Trophoblast cell (in vitro differentiated cells and primary cell): ENCODE data around the gene ESR2.
A peak's percentile ranks its signal among the peaks of the same experiment; 100 is the strongest.

Experiments used
- DNase-seq, 2 donors: peaks; one replicate each; pipeline ENCODE4 v3.0.0-alpha.2; 2016
- H2AFZ ChIP-seq: 2 replicates; pipeline ENCODE4 v1.6.1; 2013; ENCODE audit warnings: low read length, moderate library complexity, mild to moderate bottlenecking; ENCODE audit not compliant: insufficient read depth, poor library complexity
- H2AK5ac ChIP-seq: 2 replicates; pipeline ENCODE4 v1.6.1; 2013; ENCODE audit warnings: mild to moderate bottlenecking, low read length
- H2BK120ac ChIP-seq: 2 replicates; pipeline ENCODE4 v1.6.1; 2013; ENCODE audit warnings: low read length, mild to moderate bottlenecking, moderate library complexity; ENCODE audit not compliant: insufficient read depth, poor library complexity
- H2BK12ac ChIP-seq: 2 replicates; pipeline ENCODE4 v1.6.1; 2013; ENCODE audit warnings: mild to moderate bottlenecking, low read length, moderate library complexity
- H2BK5ac ChIP-seq: 2 replicates; pipeline ENCODE4 v1.6.1; 2013; ENCODE audit warnings: low read length, low read depth, moderate library complexity, mild to moderate bottlenecking; ENCODE audit not compliant: poor library complexity
- H3K14ac ChIP-seq: 2 replicates; pipeline ENCODE4 v1.6.1; 2013; ENCODE audit warnings: mild to moderate bottlenecking, low read length
- H3K18ac ChIP-seq: 2 replicates; pipeline ENCODE4 v1.6.1; 2013; ENCODE audit warnings: mild to moderate bottlenecking, low read length
- H3K23ac ChIP-seq: 2 replicates; pipeline ENCODE4 v1.6.1; 2013; ENCODE audit warnings: low read length
- H3K27ac ChIP-seq: 2 replicates; pipeline ENCODE4 v1.5.1; 2013; ENCODE audit warnings: low read depth, mild to moderate bottlenecking, inconsistent platforms, low read length, moderate library complexity
- H3K27me3 ChIP-seq: 2 replicates; pipeline ENCODE4 v1.6.1; 2013; ENCODE audit warnings: inconsistent platforms, mild to moderate bottlenecking, low read length, moderate library complexity; ENCODE audit not compliant: insufficient read depth
- H3K36me3 ChIP-seq, 2 experiments: 1 replicate in 1 of 2; 2 replicates in 1 of 2; pipeline ENCODE4 v1.6.1; 2013; ENCODE audit warnings: low read length in 2 of 2, mild to moderate bottlenecking in 2 of 2, moderate library complexity in 1 of 2; ENCODE audit not compliant: insufficient read depth in 2 of 2, control insufficient read depth in 1 of 2
- H3K4ac ChIP-seq: 2 replicates; pipeline ENCODE4 v1.6.1; 2013; ENCODE audit warnings: low read depth, mild to moderate bottlenecking, low read length, moderate library complexity
- H3K4me1 ChIP-seq, 2 experiments: 1 replicate in 1 of 2; 2 replicates in 1 of 2; pipeline ENCODE4 v1.6.1; 2013; ENCODE audit warnings: low read length in 2 of 2, mild to moderate bottlenecking in 2 of 2, moderate library complexity in 1 of 2; ENCODE audit not compliant: insufficient read depth in 2 of 2, control insufficient read depth in 1 of 2
- H3K4me2 ChIP-seq: 2 replicates; pipeline ENCODE4 v1.6.1; 2013; ENCODE audit warnings: inconsistent platforms, mild to moderate bottlenecking, low read length, moderate library complexity
- H3K4me3 ChIP-seq: 2 replicates; pipeline ENCODE4 v1.5.1; 2013; ENCODE audit warnings: mild to moderate bottlenecking, low read depth, low read length, inconsistent platforms
- H3K79me1 ChIP-seq: one replicate; pipeline ENCODE4 v1.6.1; 2013; ENCODE audit warnings: low read length
- H3K79me2 ChIP-seq: 2 replicates; pipeline ENCODE4 v1.6.1; 2013; ENCODE audit warnings: low read length, mild to moderate bottlenecking; ENCODE audit not compliant: control insufficient read depth, insufficient read depth, poor library complexity
- H3K9ac ChIP-seq: 2 replicates; pipeline ENCODE4 v1.6.1; 2013; ENCODE audit warnings: mild to moderate bottlenecking, low read length
- H3K9me3 ChIP-seq: 2 replicates; pipeline ENCODE4 v1.6.1; 2013; ENCODE audit warnings: low read depth, mild to moderate bottlenecking, control low read depth, inconsistent platforms, low read length; ENCODE audit not compliant: insufficient read depth
- H4K12ac ChIP-seq: 2 replicates; pipeline ENCODE4 v1.6.1; 2013; ENCODE audit warnings: low read depth, mild to moderate bottlenecking, low read length, moderate library complexity
- H4K8ac ChIP-seq: 2 replicates; pipeline ENCODE4 v1.6.1; 2013; ENCODE audit warnings: low read depth, mild to moderate bottlenecking, low read length, moderate library complexity
- H4K91ac ChIP-seq: one replicate; pipeline ENCODE4 v1.6.1; 2013; ENCODE audit warnings: low read depth, mild to moderate bottlenecking, low read length, moderate library complexity
- WGBS: extraction: QIAGEN DNeasy Blood & Tissue Kit; methylation state at CpG from one replicate; pipeline ENCODE4 v1.1.7; 2013; ENCODE audit warnings: missing lambda C conversion rate; ENCODE audit not compliant: insufficient read length, insufficient coverage; ENCODE audit errors: extremely low coverage; 5-methylcytosine and 5-hydroxymethylcytosine counted together

ESR2 gene

GRCh38 chr14:64201296-64201695, 92.9 kb downstream of the ESR2 start:
- no peaks in the 10 kb centered on the region for H3K9me3 ChIP-seq
- no peak overlapping the region for H3K18ac ChIP-seq
- no peaks in the 10 kb centered on the region for H3K27me3 ChIP-seq
- H3K9ac ChIP-seq, result no peak overlapping the region
- no peak overlapping the region for H3K4ac ChIP-seq
- no peak for DNase-seq
- H2BK12ac ChIP-seq, result no peak overlapping the region
- no peak overlapping the region for H3K14ac ChIP-seq
- H3K27ac ChIP-seq, result no peak overlapping the region
- H4K12ac ChIP-seq, result no peak overlapping the region
- no CpG with 5 or more reads among the region's 7 CpGs for WGBS
- H3K79me1 ChIP-seq, result no peaks in the 10 kb centered on the region
- no peak overlapping the region for H3K4me2 ChIP-seq
- no peak overlapping the region for H4K8ac ChIP-seq
- no peak overlapping the region for H2AK5ac ChIP-seq
- H3K79me2 ChIP-seq, result no peaks in the 10 kb centered on the region
- H3K4me1 ChIP-seq, result peaks cover 15 to 25% of the 10 kb centered on the region in 2 experiments
- H3K36me3 ChIP-seq, result peaks cover 0 to 5% of the 10 kb centered on the region in 2 experiments
- no peak overlapping the region for H2AFZ ChIP-seq
- no peak overlapping the region for H3K4me3 ChIP-seq
- peak overlapping the region; percentile 12 for H4K91ac ChIP-seq
- H3K23ac ChIP-seq, result no peak overlapping the region
- H2BK5ac ChIP-seq, result no peak overlapping the region
- no peak overlapping the region for H2BK120ac ChIP-seq

GRCh38 chr14:64200170-64200569, 94.0 kb downstream of the ESR2 start:
- Histone ChIP-seq H3K4me1 (peaks cover 15 to 24% of the 10 kb centered on the region in 2 experiments), H3K9me3 (no peaks in the 10 kb centered on the region), H3K79me2 (no peaks in the 10 kb centered on the region), H2BK5ac (no peak overlapping the region), H3K23ac (no peak overlapping the region), H3K4ac (no peak overlapping the region), H3K27me3 (no peaks in the 10 kb centered on the region), H2AFZ (no peak overlapping the region), H3K79me1 (no peaks in the 10 kb centered on the region), H3K4me2 (no peak overlapping the region), H4K8ac (peak overlapping the region; percentile 61), H3K14ac (no peak overlapping the region), H3K27ac (no peak overlapping the region), H2AK5ac (no peak overlapping the region), H3K9ac (peak overlapping the region; percentile 4), H4K12ac (no peak overlapping the region), H2BK12ac (no peak overlapping the region), H4K91ac (no peak overlapping the region), H3K18ac (no peak overlapping the region), H3K4me3 (no peak overlapping the region), H3K36me3 (peaks cover 0 to 5% of the 10 kb centered on the region in 2 experiments), H2BK120ac (no peak overlapping the region)
- DNase-seq, result no peak
- WGBS, result no CpG with 5 or more reads among the region's 4 CpGs

DNA sequence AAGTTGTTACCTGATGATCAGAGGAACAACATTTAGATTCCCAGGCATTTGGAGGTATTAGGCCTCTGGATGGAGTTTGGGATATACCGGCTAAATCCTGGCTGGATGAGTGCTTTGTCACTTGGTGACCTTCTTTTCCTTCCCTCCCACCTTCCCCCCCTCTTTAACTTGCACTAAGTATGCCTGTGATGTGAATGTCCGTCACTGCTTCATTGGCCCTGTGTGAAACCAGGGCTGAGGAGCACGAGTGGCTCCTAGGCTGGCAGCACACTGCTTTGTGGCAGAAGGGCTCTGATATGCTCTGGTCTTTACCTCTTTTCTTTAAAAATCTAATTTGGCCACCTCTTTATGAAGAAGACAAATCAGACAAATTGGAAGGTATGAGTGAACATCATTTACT, 95.7 kb downstream of the ESR2 start:
- no peak overlapping the region for H3K4ac ChIP-seq
- H3K27ac ChIP-seq, result no peak overlapping the region
- no peaks in the 10 kb centered on the region for H3K9me3 ChIP-seq
- H3K14ac ChIP-seq, result no peak overlapping the region
- no peak overlapping the region for H2BK5ac ChIP-seq
- H2AFZ ChIP-seq, result no peak overlapping the region
- no CpG with 5 or more reads among the region's 3 CpGs for WGBS
- H2BK12ac ChIP-seq, result no peak overlapping the region
- no peak overlapping the region for H3K18ac ChIP-seq
- no peak overlapping the region for H4K8ac ChIP-seq
- peaks cover 0 to 5% of the 10 kb centered on the region in 2 experiments for H3K36me3 ChIP-seq
- no peak overlapping the region for H2AK5ac ChIP-seq
- H3K79me2 ChIP-seq, result no peaks in the 10 kb centered on the region
- no peak overlapping the region for H3K9ac ChIP-seq
- H3K79me1 ChIP-seq, result no peaks in the 10 kb centered on the region
- H3K4me3 ChIP-seq, result no peak overlapping the region
- DNase-seq, result no peak
- H3K4me1 ChIP-seq, result peaks cover 18 to 24% of the 10 kb centered on the region in 2 experiments
- no peak overlapping the region for H2BK120ac ChIP-seq
- no peak overlapping the region for H3K23ac ChIP-seq
- no peak overlapping the region for H4K12ac ChIP-seq
- no peaks in the 10 kb centered on the region for H3K27me3 ChIP-seq
- no peak overlapping the region for H3K4me2 ChIP-seq
- no peak overlapping the region for H4K91ac ChIP-seq

DNA sequence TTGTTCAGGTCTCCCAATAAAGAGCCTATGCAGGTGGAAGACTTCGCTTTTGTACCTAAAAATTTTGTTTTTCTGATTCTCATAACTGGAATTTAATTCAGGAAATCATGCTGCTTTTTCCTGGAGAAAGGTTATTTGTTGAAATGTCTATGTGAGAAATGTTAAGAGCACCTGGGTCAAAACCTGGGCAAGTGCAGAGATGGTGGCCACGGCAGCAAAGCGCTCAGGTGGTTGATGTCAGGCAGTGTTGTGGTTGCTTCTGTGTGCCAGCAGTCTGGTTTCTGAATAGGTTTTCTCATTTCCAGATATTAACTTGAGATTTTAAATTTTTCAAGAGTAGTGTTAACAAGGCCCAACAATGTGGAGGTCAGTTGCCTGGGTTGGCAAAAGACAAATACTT, 96.2 kb downstream of the ESR2 start:
- H3K4me1 ChIP-seq, result peaks cover 18 to 24% of the 10 kb centered on the region in 2 experiments

More for the DNA sequence above, 96.2 kb downstream of the ESR2 start:
- no peak overlapping the region for H4K12ac ChIP-seq
- H3K79me1 ChIP-seq, result no peaks in the 10 kb centered on the region
- peaks cover 0 to 5% of the 10 kb centered on the region in 2 experiments for H3K36me3 ChIP-seq
- no peak overlapping the region for H3K18ac ChIP-seq
- H3K79me2 ChIP-seq, result no peaks in the 10 kb centered on the region
- H3K14ac ChIP-seq, result no peak overlapping the region
- no peaks in the 10 kb centered on the region for H3K27me3 ChIP-seq
- H4K91ac ChIP-seq, result no peak overlapping the region
- H3K4me2 ChIP-seq, result no peak overlapping the region
- no peak overlapping the region for H3K23ac ChIP-seq
- H3K9me3 ChIP-seq, result no peaks in the 10 kb centered on the region
- H3K4me3 ChIP-seq, result no peak overlapping the region
- no peak overlapping the region for H2BK12ac ChIP-seq
- H3K4ac ChIP-seq, result no peak overlapping the region
- H2AK5ac ChIP-seq, result no peak overlapping the region
- no peak overlapping the region for H4K8ac ChIP-seq
- no peak overlapping the region for H3K27ac ChIP-seq
- no peak overlapping the region for H2AFZ ChIP-seq
- no CpG with 5 or more reads among the region's 3 CpGs for WGBS
- DNase-seq, result no peak
- no peak overlapping the region for H3K9ac ChIP-seq
- H2BK120ac ChIP-seq, result no peak overlapping the region
- no peak overlapping the region for H2BK5ac ChIP-seq
